HCT116 (cell line): ENCODE measurements around the gene DCHS2. TPM values are rescaled to one million over a fixed set of nuclear protein-coding genes. Genes with fewer than 3 reads are reported as not detected.

Experiments
- ATAC-seq: fragments of 200-7000 bp; cut with Tn5 transposase; 2 replicates; pipeline ENCODE4 v1.9.1; 2020; ENCODE audit warnings: mild to moderate bottlenecking, moderate library complexity
- BruUV-seq: library from RNA; stranded (reverse); fragments of 400-500 nt; replicated peaks from 2 replicates; lab custom pipeline; 2021; lab: Mats Ljungman, UMichigan
- CTCF ChIA-PET: fragments of 300-600 bp; sonication (Branson Sonifier 250); formaldehyde crosslinking; loops from one replicate; lab custom pipeline; 2021; ENCODE audit warnings: antibody characterized with exemption; lab: Charles Lee
- POLR2A ChIA-PET: fragments of 300-600, 350-600 bp; sonication (Branson Sonifier 250); formaldehyde crosslinking; loops from one replicate; lab custom pipeline; 2021; ENCODE audit warnings: antibody characterized with exemption; lab: Charles Lee
- RAD21 ChIA-PET, 2 experiments: fragments of 300-600 bp; sonication (Branson Sonifier 250); formaldehyde crosslinking; loops; one replicate each; lab custom pipeline; 2023; ENCODE audit warnings: low total read pairs in 2 of 2; ENCODE audit not compliant: uncharacterized antibody in 2 of 2, unreplicated experiment in 2 of 2, low non-redundant PET in 1 of 2; lab: Charles Lee
- DNase-seq: peaks from one replicate; pipeline ENCODE4 v3.0.0-alpha.2; 2010; ENCODE audit warnings: low read depth, low spot score
- H2AFZ ChIP-seq: fragments of 200-600 bp; shearing (Covaris generic), sonication (generic); 2 replicates; pipeline ENCODE4 v1.6.1; 2017; ENCODE audit warnings: low read depth, mixed run types, mixed read lengths, antibody characterized with exemption, low read length; ENCODE audit not compliant: poor library complexity, severe bottlenecking
- H3K27ac ChIP-seq: 2 replicates; pipeline ENCODE4 v1.5.1; 2012; ENCODE audit warnings: low read depth, low read length
- H3K27me3 ChIP-seq: fragments of 200-600 bp; sonication (generic); 2 replicates; pipeline ENCODE4 v1.6.1; 2016; ENCODE audit warnings: mixed run types, low read length, mixed read lengths; ENCODE audit not compliant: insufficient read depth
- H3K36me3 ChIP-seq, 2 experiments: fragments of 200-500 bp in 1 of 2; fragments of 200-600 bp in 1 of 2; sonication (Bioruptor generic) in 1 of 2; sonication (generic) in 1 of 2; 2 replicates each; pipeline versions ENCODE4 v1.5.1 to v1.6.1; 2014 to 2016; ENCODE audit warnings: low read length in 2 of 2, inconsistent platforms in 1 of 2, mixed read lengths in 1 of 2, mixed run types in 1 of 2; ENCODE audit not compliant: insufficient read depth in 2 of 2, control insufficient read depth in 1 of 2
- H3K4me1 ChIP-seq, 2 experiments: fragments of 200-600 bp in 1 of 2; sonication (generic) in 1 of 2; 2 replicates each; pipeline versions ENCODE4 v1.5.1 to v1.6.1; 2012 to 2017; ENCODE audit warnings: low read length in 2 of 2, inconsistent platforms in 1 of 2, mild to moderate bottlenecking in 1 of 2, mixed read lengths in 1 of 2, mixed run types in 1 of 2, moderate library complexity in 1 of 2; ENCODE audit not compliant: insufficient read depth in 2 of 2, control insufficient read depth in 1 of 2
- H3K4me2 ChIP-seq: fragments of 200-600 bp; sonication (generic); 2 replicates; pipeline ENCODE4 v1.6.1; 2017; ENCODE audit warnings: mixed run types, low read length, mixed read lengths
- H3K4me3 ChIP-seq, 2 experiments: fragments of 200-600 bp in 1 of 2; sonication (generic) in 1 of 2; replicated peaks in 1 of 2; 2 replicates each; pipeline ENCODE4 v1.5.1; 2011 to 2016; ENCODE audit warnings: low read length in 2 of 2, control low read depth in 1 of 2, low read depth in 1 of 2, mild to moderate bottlenecking in 1 of 2, mixed read lengths in 1 of 2, mixed run types in 1 of 2
- H3K79me2 ChIP-seq: fragments of 200-600 bp; sonication (generic); 2 replicates; pipeline ENCODE4 v1.6.1; 2017; ENCODE audit warnings: mild to moderate bottlenecking, mixed run types, low read length, moderate library complexity, mixed read lengths; ENCODE audit not compliant: insufficient read depth
- H3K9ac ChIP-seq: fragments of 200-600 bp; sonication (generic); 2 replicates; pipeline ENCODE4 v1.6.1; 2016; ENCODE audit warnings: low read length, mixed read lengths
- H3K9me2 ChIP-seq: fragments of 200-600 bp; sonication (generic), shearing (Covaris generic); 2 replicates; pipeline ENCODE4 v1.6.1; 2017; ENCODE audit warnings: mixed run types, mild to moderate bottlenecking, moderate library complexity; ENCODE audit not compliant: insufficient read depth
- H3K9me3 ChIP-seq, 2 experiments: fragments of 200-500 bp in 1 of 2; fragments of 200-600 bp in 1 of 2; sonication (Bioruptor generic) in 1 of 2; sonication (generic) in 1 of 2; 2 replicates each; pipeline ENCODE4 v1.6.1; 2014 to 2017; ENCODE audit warnings: low read length in 2 of 2, mixed read lengths in 2 of 2, inconsistent platforms in 1 of 2, low read depth in 1 of 2, mild to moderate bottlenecking in 1 of 2, mixed run types in 1 of 2, moderate library complexity in 1 of 2; ENCODE audit not compliant: control insufficient read depth in 1 of 2, insufficient read depth in 1 of 2
- H4K20me1 ChIP-seq: fragments of 200-600 bp; sonication (generic), shearing (Covaris generic); 2 replicates; pipeline ENCODE4 v1.6.1; 2017; ENCODE audit warnings: mixed run types, mild to moderate bottlenecking, moderate library complexity; ENCODE audit not compliant: insufficient read depth
- CBX3 ChIP-seq: IDR thresholded peaks from 2 replicates; pipeline ENCODE4 v1.6.1; 2012; ENCODE audit warnings: low read depth
- CTCF ChIP-seq, 3 experiments: fragments of 200-600 bp in 1 of 3; sonication (generic) in 1 of 3; IDR thresholded peaks in 2 of 3; conservative IDR thresholded peaks in 1 of 3; 2 replicates each; pipeline ENCODE4 v1.5.1; 2012 to 2017; ENCODE audit warnings: low read depth in 2 of 3, low read length in 2 of 3, antibody characterized with exemption in 1 of 3, borderline replicate concordance in 1 of 3, control low read depth in 1 of 3, mild to moderate bottlenecking in 1 of 3, mixed read lengths in 1 of 3, mixed run types in 1 of 3, moderate library complexity in 1 of 3; ENCODE audit not compliant: insufficient read depth in 1 of 3
- MAX ChIP-seq: IDR thresholded peaks from 2 replicates; pipeline ENCODE4 v1.6.1; 2012
- SIN3A ChIP-seq: IDR thresholded peaks from 2 replicates; pipeline ENCODE4 v1.6.1; 2012; ENCODE audit warnings: low read depth
- SP1 ChIP-seq: IDR thresholded peaks from 2 replicates; pipeline ENCODE4 v1.6.1; 2012; ENCODE audit warnings: low read depth
- SRF ChIP-seq: IDR thresholded peaks from 2 replicates; pipeline ENCODE4 v1.6.1; 2012; ENCODE audit warnings: low read depth
- ZBTB33 ChIP-seq: IDR thresholded peaks from 2 replicates; pipeline ENCODE4 v1.6.1; 2011; ENCODE audit warnings: mild to moderate bottlenecking, low read length, moderate library complexity; ENCODE audit not compliant: insufficient replicate concordance; ENCODE audit errors: extremely low read depth
- intact Hi-C: fragments of 100-400 bp; cut with micrococcal nuclease; formaldehyde crosslinking; loops from 2 replicates; pipeline ENCODE4 v1.10.0; 2022
- total RNA-seq: library from RNA; stranded (reverse); gene quantifications from one replicate; pipeline ENCODE4 v1.2.1, GENCODE V29; 2021; ENCODE audit not compliant: unreplicated experiment

The DCHS2 gene
- total RNA-seq, 1 experiment from 2014 or later, result 0.05 TPM

DNA sequence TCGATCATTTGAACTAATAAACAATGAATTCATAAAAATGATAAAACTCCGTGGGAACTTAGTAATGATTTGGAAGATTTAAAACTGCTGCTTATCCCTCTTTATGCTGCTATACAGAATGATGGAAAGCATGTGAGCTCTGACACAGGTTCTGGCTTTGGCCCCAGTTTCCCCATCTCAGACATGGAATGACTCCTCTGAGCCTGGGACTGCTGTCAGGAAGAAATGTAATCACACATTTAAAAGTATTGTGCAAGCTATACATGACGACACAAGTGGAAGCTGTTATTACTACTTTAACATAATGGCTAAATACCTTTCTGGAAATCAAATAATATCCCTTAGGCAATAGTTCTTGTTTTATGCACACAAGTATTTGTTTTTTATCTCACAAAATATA is 161.7 kb downstream of the DCHS2 start:
- ChIA-PET POLR2A (no interaction called here), CTCF (interaction anchor here (1.1 to 1.9 kb wide), 4 partner anchors 176 to 544 kb away, joined by 3 to 7 read pairs (median 6); partner anchors contain the start of gene PLRG1), RAD21 (interaction anchor here in 1 of 2 experiments (1.6 kb wide), 1 partner anchor 177 kb away, joined by 5 read pairs; no protein-coding TSS in a partner anchor)
- Histone ChIP-seq H4K20me1 (no peaks in the 10 kb centered on the region), H3K4me3 (no peak overlapping the region), H3K79me2 (no peaks in the 10 kb centered on the region), H3K27me3 (no peaks in the 10 kb centered on the region), H3K4me1 (no peaks in the 10 kb centered on the region), H3K9me3 (no peaks in the 10 kb centered on the region), H3K9ac (no peak overlapping the region), H3K27ac (no peak overlapping the region), H2AFZ (no peak overlapping the region), H3K9me2 (no peaks in the 10 kb centered on the region), H3K36me3 (no peaks in the 10 kb centered on the region), H3K4me2 (no peak overlapping the region)
- intact Hi-C loops, result loop anchor here (2.0 to 5.0 kb wide), 3 partner anchors 177 to 558 kb away; no protein-coding TSS in a partner anchor
- ATAC-seq (no peak), DNase-seq (no peak)
- no TSS peak for BruUV-seq
- TF ChIP-seq MAX, result no peak
- no peak for TF ChIP-seq SP1
- TF ChIP-seq CTCF (IDR thresholded peaks at IDR 0.05 in 2 of 3, conservative IDR thresholded peaks at IDR 0.05 in 1 of 3; ENCODE audit: borderline replicate concordance in 1 of 3, insufficient read depth in 1 of 3, low read depth in 2 of 3, low read length in 2 of 3), result no peak
- TF ChIP-seq ZBTB33, result no peak
- TF ChIP-seq CBX3, result no peak
- TF ChIP-seq SRF, result no peak
- TF ChIP-seq SIN3A, result no peak
